Endodermal cell (in vitro differentiated cells): ENCODE results near the gene KIAA1217. TPM values are rescaled to one million over a fixed set of nuclear protein-coding genes. Genes with fewer than 3 reads are reported as not detected.

Experiments used
- DNase-seq: peaks from one replicate; pipeline ENCODE4 v3.0.0-alpha.2; 2017
- H3K27ac ChIP-seq: 2 replicates; pipeline ENCODE4 v1.5.1; 2013; ENCODE audit warnings: mild to moderate bottlenecking, low read depth, low read length, moderate library complexity
- H3K27me3 ChIP-seq: 2 replicates; pipeline ENCODE4 v1.6.1; 2013; ENCODE audit warnings: mild to moderate bottlenecking, low read length, moderate library complexity; ENCODE audit not compliant: insufficient read depth, control insufficient read depth, poor library complexity, severe bottlenecking
- H3K36me3 ChIP-seq: 2 replicates; pipeline ENCODE4 v1.7.0; 2013; ENCODE audit warnings: mild to moderate bottlenecking, low read length, moderate library complexity; ENCODE audit not compliant: control insufficient read depth, insufficient read depth
- H3K4me1 ChIP-seq: one replicate; pipeline ENCODE4 v1.7.0; 2013; ENCODE audit warnings: low read length; ENCODE audit not compliant: control insufficient read depth, insufficient read depth
- H3K4me3 ChIP-seq: 2 replicates; pipeline ENCODE4 v1.5.1; 2013; ENCODE audit warnings: mild to moderate bottlenecking, low read length, moderate library complexity
- H3K9ac ChIP-seq: 2 replicates; pipeline ENCODE4 v1.6.1; 2013; ENCODE audit warnings: mild to moderate bottlenecking, low read length, moderate library complexity; ENCODE audit not compliant: poor library complexity, severe bottlenecking; ENCODE audit errors: extremely low read depth
- H3K9me3 ChIP-seq: 2 replicates; pipeline ENCODE4 v1.6.1; 2013; ENCODE audit warnings: mild to moderate bottlenecking, low read length, moderate library complexity; ENCODE audit not compliant: control insufficient read depth
- H3K27ac Mint-ChIP-seq: 2 replicates; pipeline ENCODE4 v1.8.0; 2020; ENCODE audit warnings: mixed read lengths
- H3K27me3 Mint-ChIP-seq: 2 replicates; pipeline ENCODE4 v1.8.0; 2021; ENCODE audit warnings: mild to moderate bottlenecking, mixed read lengths; ENCODE audit not compliant: insufficient read depth
- H3K36me3 Mint-ChIP-seq: 2 replicates; pipeline ENCODE4 v1.8.0; 2020; ENCODE audit warnings: low read depth, mixed read lengths
- H3K4me1 Mint-ChIP-seq: 2 replicates; pipeline ENCODE4 v1.8.0; 2020; ENCODE audit warnings: mixed read lengths
- H3K4me3 Mint-ChIP-seq: 2 replicates; pipeline ENCODE4 v1.8.0; 2020; ENCODE audit warnings: mild to moderate bottlenecking, moderate library complexity, mixed read lengths
- H3K9me3 Mint-ChIP-seq: 2 replicates; pipeline ENCODE4 v1.8.0; 2020; ENCODE audit warnings: mild to moderate bottlenecking, mixed read lengths
- CTCF ChIP-seq: fragments of 200-600 bp; sonication (generic); conservative IDR thresholded peaks from 2 replicates; pipeline ENCODE4 v1.5.0; 2021; ENCODE audit warnings: antibody characterized with exemption, mild to moderate bottlenecking
- WGBS, 2 experiments: methylation state at CpG; one replicate each; pipeline versions ENCODE4 v1.1.5 to v1.1.7; 2013; ENCODE audit warnings: missing lambda C conversion rate in 2 of 2, mixed read lengths in 1 of 2; ENCODE audit not compliant: insufficient coverage in 1 of 2, insufficient read length in 1 of 2; 5-methylcytosine and 5-hydroxymethylcytosine counted together
- total RNA-seq, 2 donors: library from RNA; stranded (reverse); fragmentation: NEBNext Ultra II Directional in 1 of 2; extraction: Animal tissue kit (Norgen Biotek cat#: 25700) in 1 of 2; gene quantifications; 2 replicates in 1 of 2; 3 replicates in 1 of 2; pipeline ENCODE4 v1.2.1, GENCODE V29; 2021

KIAA1217 gene
- total RNA-seq, 2 donors from 2014 or later, result 25.4 to 27.2 TPM

- Histone ChIP-seq H3K4me3 (no peak overlapping the region), H3K27me3 (no peaks in the 10 kb centered on the region), H3K9me3 (no peaks in the 10 kb centered on the region), H3K27ac (no peak overlapping the region), H3K9ac (no peak overlapping the region), H3K36me3 (no peaks in the 10 kb centered on the region), H3K4me1 (peaks cover 16% of the 10 kb centered on the region)
- DNase-seq, result no peak
- Mint-ChIP-seq H3K27ac (no peak overlapping the region), H3K27me3 (no peaks in the 10 kb centered on the region), H3K4me3 (no peak overlapping the region), H3K36me3 (peaks cover 9% of the 10 kb centered on the region), H3K4me1 (peaks cover 45% of the 10 kb centered on the region), H3K9me3 (peaks cover 3% of the 10 kb centered on the region)
- TF ChIP-seq CTCF, result no peak
- WGBS, 2 experiments, result 82 to 86% methylated on average over 1 to 4 of the region's 4 CpGs
Measured at GRCh38 chr10:24213266-24213665, 4.3 kb downstream of the KIAA1217 start.

- Mint-ChIP-seq H3K27me3 (no peaks in the 10 kb centered on the region), H3K36me3 (peaks cover 12% of the 10 kb centered on the region), H3K9me3 (peaks cover 3% of the 10 kb centered on the region), H3K27ac (peak overlapping the region; percentile 21), H3K4me3 (no peak overlapping the region), H3K4me1 (peaks cover 43% of the 10 kb centered on the region)
- WGBS, 2 experiments, result 90% methylated on average over 2 of the region's 2 CpGs; no CpG with 5 or more reads in 1 of the 2 experiments
- H3K27ac ChIP-seq, result no peak overlapping the region
- no peak for DNase-seq
- H3K9ac ChIP-seq, result no peak overlapping the region
- peaks cover 16% of the 10 kb centered on the region for H3K4me1 ChIP-seq
- H3K9me3 ChIP-seq, result no peaks in the 10 kb centered on the region
- H3K27me3 ChIP-seq, result no peaks in the 10 kb centered on the region
- H3K4me3 ChIP-seq, result no peak overlapping the region
- TF ChIP-seq CTCF, result no peak
- H3K36me3 ChIP-seq, result peaks cover 3% of the 10 kb centered on the region
Measured at GRCh38 chr10:24213881-24214280, 4.9 kb downstream of the KIAA1217 start.

DNA sequence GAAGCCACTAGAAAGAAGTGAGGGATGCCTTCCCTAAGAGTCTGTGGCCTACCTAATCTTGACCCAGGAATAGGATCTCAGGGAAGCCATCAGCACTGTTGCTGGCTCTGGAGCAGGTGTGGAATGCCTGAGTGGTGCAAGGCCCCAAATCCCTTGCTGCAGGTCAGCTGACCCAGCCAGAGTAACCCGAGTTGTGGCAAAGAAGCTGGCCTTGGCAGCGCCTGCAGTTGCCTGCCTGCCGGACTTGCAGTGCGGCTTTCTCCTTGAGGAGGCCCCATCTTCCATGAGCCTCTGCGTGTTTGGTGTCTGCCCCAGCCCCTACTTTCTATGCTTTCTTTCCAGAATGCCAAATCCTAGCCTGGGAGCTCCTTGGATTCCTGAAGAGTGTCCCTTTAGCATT, 5.8 kb downstream of the KIAA1217 start:
- Mint-ChIP-seq H3K4me1 (peaks cover 36% of the 10 kb centered on the region), H3K27me3 (no peaks in the 10 kb centered on the region), H3K36me3 (peaks cover 15% of the 10 kb centered on the region), H3K9me3 (peaks cover 3% of the 10 kb centered on the region), H3K27ac (peak overlapping the region; percentile 52), H3K4me3 (no peak overlapping the region)
- Histone ChIP-seq H3K27me3 (no peaks in the 10 kb centered on the region), H3K27ac (no peak overlapping the region), H3K36me3 (peaks cover 10% of the 10 kb centered on the region), H3K4me3 (no peak overlapping the region), H3K4me1 (peaks cover 16% of the 10 kb centered on the region), H3K9me3 (no peaks in the 10 kb centered on the region), H3K9ac (no peak overlapping the region)
- DNase-seq, result peak; percentile 74
- no peak for TF ChIP-seq CTCF
- WGBS, 2 experiments, result 82 to 88% methylated on average over 5 of the region's 5 CpGs
